Uterus (tissue), 2 donors: ENCODE data around the gene MYPN.

Experiments used
- CTCF ChIP-seq, 4 experiments: fragments of 200-600 bp in 2 of 4; fragments of 450-650 bp in 2 of 4; sonication (generic) in 2 of 4; IDR thresholded peaks; one replicate each; pipeline ENCODE4 v1.5.1; 2016 to 2019; ENCODE audit warnings: antibody characterized with exemption in 4 of 4, mild to moderate bottlenecking in 2 of 4, moderate library complexity in 1 of 4
- POLR2A ChIP-seq, 2 donors: fragments of 450-650 bp; IDR thresholded peaks; one replicate each; pipeline ENCODE4 v1.6.1; 2016; ENCODE audit warnings: antibody characterized with exemption in 2 of 2, mild to moderate bottlenecking in 1 of 2, moderate library complexity in 1 of 2

GRCh38 chr10:68092512-68092911 is 16.8 kb upstream of the MYPN start:
- TF ChIP-seq CTCF (IDR thresholded peaks at IDR 0.05) (no peak), POLR2A (IDR thresholded peaks at IDR 0.05) (no peak)
